Endothelial cell of umbilical vein (primary cell): ENCODE measurements around the gene VEGFC. TPM values are rescaled to one million over a fixed set of nuclear protein-coding genes. Genes with fewer than 3 reads are reported as not detected.

Source experiments
- BruUV-seq: library from RNA; stranded (reverse); fragments of 400-500 nt; replicated peaks from 2 replicates; lab custom pipeline; 2021; lab: Mats Ljungman, UMichigan
- CTCF ChIA-PET: fragments of 300-600, 350-600 bp; sonication (Branson Sonifier 250); formaldehyde crosslinking; loops from one replicate; lab custom pipeline; 2021; ENCODE audit warnings: antibody characterized with exemption, inconsistent platforms; lab: Charles Lee
- POLR2A ChIA-PET: fragments of 300-600, 350-600 bp; sonication (Branson Sonifier 250); formaldehyde crosslinking; loops from one replicate; lab custom pipeline; 2021; ENCODE audit warnings: antibody characterized with exemption, inconsistent platforms; lab: Charles Lee
- DNase-seq: peaks from one replicate; pipeline ENCODE4 v3.0.0-alpha.2; 2011; ENCODE audit warnings: low read depth, low spot score
- FAIRE-seq: peaks from 2 replicates; lab custom pipeline; 2011; peaks lifted over from hg19 to GRCh38; lab: Jason Lieb, UNC
- H2AFZ ChIP-seq: 2 replicates; pipeline ENCODE4 v1.6.0; 2012; ENCODE audit warnings: low read depth, low read length, control low read depth, inconsistent platforms
- H3K27ac ChIP-seq: 2 replicates; pipeline ENCODE4 v1.5.1; 2011; ENCODE audit warnings: low read depth, mild to moderate bottlenecking, control low read depth, low read length, moderate library complexity; ENCODE audit not compliant: insufficient read depth
- H3K27me3 ChIP-seq, 2 experiments: 2 replicates each; pipeline versions ENCODE4 v1.6.0 to v1.6.1; 2011; ENCODE audit warnings: low read length in 2 of 2, mixed read lengths in 1 of 2; ENCODE audit not compliant: control insufficient read depth in 2 of 2, insufficient read depth in 2 of 2
- H3K36me3 ChIP-seq, 2 experiments: 2 replicates in 1 of 2; 3 replicates in 1 of 2; pipeline ENCODE4 v1.5.1; 2011; ENCODE audit warnings: low read length in 2 of 2, mild to moderate bottlenecking in 1 of 2, moderate library complexity in 1 of 2; ENCODE audit not compliant: control insufficient read depth in 2 of 2, insufficient read depth in 2 of 2; ENCODE audit errors: extremely low read depth in 1 of 2
- H3K4me1 ChIP-seq: 3 replicates; pipeline ENCODE4 v1.5.1; 2011; ENCODE audit warnings: mild to moderate bottlenecking, low read length; ENCODE audit not compliant: control insufficient read depth, insufficient read depth; ENCODE audit errors: extremely low read depth
- H3K4me2 ChIP-seq: 2 replicates; pipeline ENCODE4 v1.6.1; 2011; ENCODE audit warnings: low read length, control low read depth, mixed read lengths; ENCODE audit not compliant: insufficient read depth
- H3K4me3 ChIP-seq, 3 experiments: fragments of 200-600 bp in 1 of 3; sonication (generic), shearing (Covaris generic) in 1 of 3; replicated peaks in 1 of 3; 2 replicates each; pipeline ENCODE4 v1.5.1; 2011 to 2016; ENCODE audit warnings: control low read depth in 3 of 3, low read length in 3 of 3, mild to moderate bottlenecking in 2 of 3, inconsistent platforms in 1 of 3, low read depth in 1 of 3, moderate library complexity in 1 of 3; ENCODE audit not compliant: insufficient read depth in 1 of 3
- H3K79me2 ChIP-seq: 2 replicates; pipeline ENCODE4 v1.6.0; 2012; ENCODE audit warnings: low read length, inconsistent platforms; ENCODE audit not compliant: control insufficient read depth, insufficient read depth
- H3K9ac ChIP-seq: replicated peaks from 2 replicates; pipeline ENCODE3; 2011; ENCODE audit warnings: low read length, control low read depth; ENCODE audit not compliant: insufficient read depth; ENCODE audit errors: extremely low read depth
- H3K9me1 ChIP-seq: replicated peaks from 3 replicates; pipeline ENCODE4 v1.6.0; 2011; ENCODE audit warnings: mild to moderate bottlenecking, low read length; ENCODE audit not compliant: control insufficient read depth, insufficient read depth; ENCODE audit errors: extremely low read depth
- H3K9me3 ChIP-seq: replicated peaks from 2 replicates; pipeline ENCODE4 v1.5.1; 2012; ENCODE audit warnings: low read length, inconsistent platforms; ENCODE audit not compliant: control insufficient read depth, insufficient read depth
- H4K20me1 ChIP-seq: replicated peaks from 2 replicates; pipeline ENCODE3; 2011; ENCODE audit warnings: mild to moderate bottlenecking, low read length; ENCODE audit not compliant: control insufficient read depth, insufficient read depth; ENCODE audit errors: extremely low read depth
- EZH2 ChIP-seq: IDR thresholded peaks from 2 replicates; pipeline ENCODE4 v1.6.1; 2012; ENCODE audit warnings: borderline replicate concordance, low read depth, mild to moderate bottlenecking, moderate library complexity, low read length, inconsistent platforms; ENCODE audit not compliant: severe bottlenecking
- FOS ChIP-seq: IDR thresholded peaks from 2 replicates; pipeline ENCODE4 v1.6.1; 2011; ENCODE audit warnings: mild to moderate bottlenecking, low read length, moderate library complexity, borderline replicate concordance; ENCODE audit not compliant: insufficient read depth
- GATA2 ChIP-seq: IDR thresholded peaks from 2 replicates; pipeline ENCODE4 v1.7.0; 2011; ENCODE audit warnings: low read depth, mild to moderate bottlenecking, moderate library complexity, mixed read lengths, low read length; ENCODE audit not compliant: insufficient read length, insufficient read depth
- JUN ChIP-seq: IDR thresholded peaks from 2 replicates; pipeline ENCODE4 v1.6.1; 2011; ENCODE audit warnings: borderline replicate concordance, low read depth; ENCODE audit not compliant: insufficient read length, insufficient read depth
- MYC ChIP-seq: IDR thresholded peaks from one replicate; pipeline ENCODE4 v1.6.1; 2011; ENCODE audit warnings: mild to moderate bottlenecking, low read depth, low read length
- POLR2A ChIP-seq: IDR thresholded peaks from 2 replicates; pipeline ENCODE4 v1.6.1; 2012; ENCODE audit warnings: low read depth, mild to moderate bottlenecking, control low read depth, low read length
- POLR2AphosphoS5 ChIP-seq: IDR thresholded peaks from 2 replicates; pipeline ENCODE4 v1.6.1; 2012; ENCODE audit warnings: low read depth, mild to moderate bottlenecking, control low read depth, low read length, moderate library complexity; ENCODE audit not compliant: insufficient read depth
- dilution Hi-C: fragments of 300-500 bp; cut with MboI; formaldehyde crosslinking; loops from one replicate; pipeline ENCODE4 v1.15.0; 2019; ENCODE audit warnings: low sequenced_read_pairs; ENCODE audit not compliant: extremely low pct_ligation_motif_present
- intact Hi-C: fragments of 100-400 bp; cut with micrococcal nuclease; formaldehyde crosslinking; loops from one replicate; pipeline ENCODE4 v1.10.0; 2022
- polyA plus RNA-seq, 4 experiments: library from polyadenylated mRNA; depleted of rRNA in 3 of 4; stranded (reverse) in 3 of 4; unstranded in 1 of 4; fragments of >200 nt; gene quantifications; 2 replicates each; pipeline versions ENCODE4 v1.2.1 to v1.2.3, GENCODE V29; 2011 to 2012; ENCODE audit warnings: missing spikeins in 1 of 4
- total RNA-seq: library from RNA; stranded (reverse); gene quantifications from 2 replicates; pipeline ENCODE4 v1.2.3, GENCODE V29; 2021
- TF ChIP-seq, protein P1 (sequence below): IDR thresholded peaks from 2 replicates; pipeline ENCODE4 v1.6.1; 2011; ENCODE audit not compliant: insufficient read depth, insufficient read length
- TF ChIP-seq, protein P2 (sequence below), 2 donors: IDR thresholded peaks; 1 replicate in 1 of 2; 2 replicates in 1 of 2; pipeline ENCODE4 v1.5.1; 2011; ENCODE audit warnings: low read length in 2 of 2, mild to moderate bottlenecking in 2 of 2, moderate library complexity in 2 of 2, control low read depth in 1 of 2, inconsistent platforms in 1 of 2, low read depth in 1 of 2; ENCODE audit not compliant: insufficient read depth in 1 of 2; ENCODE audit errors: extremely low read depth in 1 of 2

VEGFC gene
- total and polyA plus RNA-seq, 2 donors (not counting 3 experiments of a cell fraction or from before 2014, with no cell fraction given) = 20.4 to 34.9 TPM

DNA sequence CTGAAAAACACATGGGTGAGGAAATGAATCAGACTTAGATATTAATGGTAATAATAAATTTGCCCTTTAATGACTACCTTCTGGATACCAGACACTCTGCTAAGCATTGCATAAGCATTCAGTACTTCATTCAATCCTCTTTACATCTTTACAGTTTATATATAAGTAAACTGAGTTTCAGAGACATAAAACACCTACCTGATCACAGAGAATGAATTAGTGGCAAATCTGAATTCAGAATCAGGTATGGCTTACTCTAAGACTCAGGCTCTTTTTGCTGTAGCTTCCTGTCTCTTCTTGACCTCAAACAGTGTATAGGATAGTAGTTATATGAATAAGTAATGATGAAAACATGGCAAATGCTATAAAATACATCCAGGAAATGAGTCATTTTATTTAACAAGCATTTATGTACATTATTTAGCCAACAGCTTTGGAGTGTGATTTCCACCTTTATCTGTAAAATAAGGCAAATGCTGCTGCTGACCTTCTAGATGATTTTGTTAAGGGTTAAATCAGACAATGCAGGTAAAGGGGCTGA is 83.9 kb downstream of the VEGFC start:
- no peaks in the 10 kb centered on the region for H3K9me1 ChIP-seq
- CTCF ChIA-PET = interaction anchor here (1.7 to 2.0 kb wide), 3 partner anchors 9 to 339 kb away, joined by 3 to 14 read pairs (median 5); no protein-coding TSS in a partner anchor
- peak overlapping the region; percentile 63 for H3K27ac ChIP-seq
- H3K4me3 ChIP-seq = no peak overlapping the region
- DNase-seq = peak; percentile 74
- H3K9me3 ChIP-seq = no peaks in the 10 kb centered on the region
- TF ChIP-seq, protein P1, sequence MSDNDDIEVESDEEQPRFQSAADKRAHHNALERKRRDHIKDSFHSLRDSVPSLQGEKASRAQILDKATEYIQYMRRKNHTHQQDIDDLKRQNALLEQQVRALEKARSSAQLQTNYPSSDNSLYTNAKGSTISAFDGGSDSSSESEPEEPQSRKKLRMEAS = no peak
- TF ChIP-seq, protein P2, sequence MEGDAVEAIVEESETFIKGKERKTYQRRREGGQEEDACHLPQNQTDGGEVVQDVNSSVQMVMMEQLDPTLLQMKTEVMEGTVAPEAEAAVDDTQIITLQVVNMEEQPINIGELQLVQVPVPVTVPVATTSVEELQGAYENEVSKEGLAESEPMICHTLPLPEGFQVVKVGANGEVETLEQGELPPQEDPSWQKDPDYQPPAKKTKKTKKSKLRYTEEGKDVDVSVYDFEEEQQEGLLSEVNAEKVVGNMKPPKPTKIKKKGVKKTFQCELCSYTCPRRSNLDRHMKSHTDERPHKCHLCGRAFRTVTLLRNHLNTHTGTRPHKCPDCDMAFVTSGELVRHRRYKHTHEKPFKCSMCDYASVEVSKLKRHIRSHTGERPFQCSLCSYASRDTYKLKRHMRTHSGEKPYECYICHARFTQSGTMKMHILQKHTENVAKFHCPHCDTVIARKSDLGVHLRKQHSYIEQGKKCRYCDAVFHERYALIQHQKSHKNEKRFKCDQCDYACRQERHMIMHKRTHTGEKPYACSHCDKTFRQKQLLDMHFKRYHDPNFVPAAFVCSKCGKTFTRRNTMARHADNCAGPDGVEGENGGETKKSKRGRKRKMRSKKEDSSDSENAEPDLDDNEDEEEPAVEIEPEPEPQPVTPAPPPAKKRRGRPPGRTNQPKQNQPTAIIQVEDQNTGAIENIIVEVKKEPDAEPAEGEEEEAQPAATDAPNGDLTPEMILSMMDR (IDR thresholded peaks at IDR 0.05; ENCODE audit: extremely low read depth in 1 of 2, insufficient read depth in 1 of 2, low read depth in 1 of 2, low read length in 2 of 2) = no peak
- no peak for TF ChIP-seq POLR2A
- TF ChIP-seq POLR2AphosphoS5 = no peak
- TF ChIP-seq GATA2 = peak; percentile 20
- no peak for TF ChIP-seq JUN
- TF ChIP-seq FOS = peak; percentile 64
- no peak for TF ChIP-seq MYC
- TF ChIP-seq EZH2 = no peak
- peaks cover 12% of the 10 kb centered on the region for H3K79me2 ChIP-seq
- intact Hi-C loops (no loop called here), dilution Hi-C loops (no loop called here)
- no peaks in the 10 kb centered on the region for H3K27me3 ChIP-seq
- peaks cover 36% of the 10 kb centered on the region for H3K4me1 ChIP-seq
- no peak overlapping the region for H2AFZ ChIP-seq
- POLR2A ChIA-PET = interaction anchor here (1.0 kb wide), 1 partner anchor 130 kb away, joined by 3 read pairs; no protein-coding TSS in a partner anchor
- peak overlapping the region; percentile 68 for H3K4me2 ChIP-seq
- FAIRE-seq = no peak
- no peaks in the 10 kb centered on the region for H4K20me1 ChIP-seq
- peaks cover 0 to 4% of the 10 kb centered on the region in 2 experiments for H3K36me3 ChIP-seq
- H3K9ac ChIP-seq = no peak overlapping the region
- no TSS peak for BruUV-seq
